ENCODE results near the gene TANC1.

TANC1 gene
- total RNA-seq = 0 to 4.7 (median 0.53) reads per million in 9 experiments

DNA sequence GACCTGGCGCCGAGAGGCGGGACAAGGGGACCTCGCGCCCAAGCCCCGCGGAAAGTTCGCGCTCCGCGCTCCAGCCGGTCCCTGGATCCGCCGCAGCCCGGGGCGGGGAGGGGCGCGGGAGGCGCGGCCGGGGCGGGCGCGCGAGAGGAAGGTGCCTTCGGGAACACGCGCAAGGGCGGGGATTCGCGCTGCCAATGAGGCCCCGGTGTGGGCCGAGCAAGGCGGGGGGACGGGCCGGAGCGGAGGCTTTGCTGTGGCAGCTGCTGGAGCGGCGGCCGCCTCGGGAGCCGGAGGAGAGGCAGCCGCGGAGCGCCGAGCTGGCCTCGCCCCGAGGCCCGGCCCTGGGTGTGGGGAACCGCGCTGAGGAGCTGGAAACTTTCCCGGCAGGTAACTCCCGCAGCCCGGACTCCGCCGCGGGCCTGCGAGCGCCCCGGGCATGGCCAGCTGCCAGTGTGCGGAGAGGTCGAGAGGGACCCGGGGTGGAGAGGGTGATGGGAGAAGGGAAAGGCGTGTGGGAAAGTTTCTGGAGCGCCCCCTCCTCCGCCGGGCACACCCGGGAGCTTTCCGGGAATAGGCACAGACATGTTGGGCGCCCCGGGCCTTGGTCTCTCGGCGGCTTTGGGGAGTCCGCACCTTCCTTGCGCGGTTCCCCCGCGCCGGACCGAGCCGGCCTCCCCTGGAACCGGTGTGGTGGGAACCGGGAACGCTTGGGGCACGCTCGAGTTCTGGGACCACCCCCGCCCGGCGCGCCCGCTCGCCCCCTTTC lies at the start of gene TANC1:
Gene TANC1 (plus strand): TSS at position 245 of the 766 bp plus-strand sequence. CDS start 97,271 bp downstream, outside the sequence.
- Mint-ChIP-seq H3K4me1 (ENCODE audit: low read depth in 2 of 2) (peaks cover 13 to 17% of the 10 kb centered on the region in 2 donors), H3K36me3 (ENCODE audit: insufficient read depth) (no peaks in the 10 kb centered on the region), H3K27ac (no peak within 1 kb of the TSS), H3K4me3 (peak within 1 kb of the TSS; percentile 64 to 90), H3K9me3 (no peaks in the 10 kb centered on the region), H3K27me3 (peaks cover 45 to 60% of the 10 kb centered on the region in 2 donors)
- ATAC-seq (replicated peaks) (peak; percentile 86), DNase-seq (peak in 2 of 3 experiments; percentile 32 to 41)

DNA sequence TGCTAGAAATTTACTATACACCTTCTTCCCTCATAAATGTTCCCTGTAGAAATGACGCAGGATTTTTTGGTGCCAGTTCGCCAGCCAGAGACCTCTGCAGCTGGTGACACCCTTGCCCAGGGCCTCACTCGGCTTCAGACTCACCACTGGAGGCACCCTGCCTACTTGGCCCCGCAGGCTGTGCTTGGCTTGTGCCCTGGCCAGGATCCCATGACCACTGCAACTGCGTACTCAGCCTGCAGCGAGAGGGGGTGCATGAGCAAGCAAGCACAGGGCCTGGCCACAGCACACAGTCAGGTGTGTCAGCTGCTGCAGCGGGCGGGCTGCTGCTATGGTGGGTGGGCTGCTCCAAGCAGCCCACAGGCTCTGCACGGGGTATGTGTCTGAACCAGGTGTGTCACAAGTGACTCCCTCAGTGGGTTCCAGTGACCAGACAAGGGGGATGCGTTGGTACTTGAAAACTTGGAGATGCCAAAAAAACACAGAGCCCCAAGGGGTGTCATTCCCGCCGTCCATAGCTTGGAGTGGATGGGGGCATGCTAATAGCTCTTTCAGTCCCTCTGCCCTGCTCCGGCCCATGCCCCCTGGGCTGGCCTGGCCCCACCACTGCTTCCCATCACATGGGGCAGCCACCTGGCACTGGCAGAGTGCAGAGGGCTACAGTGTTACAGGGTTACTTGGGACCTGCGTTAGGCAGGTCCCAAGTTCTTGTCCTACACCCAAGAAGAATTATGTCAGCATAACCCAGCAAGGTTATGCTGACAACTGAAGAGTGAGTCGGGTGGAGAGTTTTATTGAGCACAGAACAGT lies 46.6 kb upstream of the TANC1 start:
- ATAC-seq (replicated peaks) = no peak
- no peaks in the 10 kb centered on the region for H3K36me3 Mint-ChIP-seq (ENCODE audit: insufficient read depth)
- DNase-seq = no peak
- H3K4me1 Mint-ChIP-seq (ENCODE audit: low read depth in 2 of 2) = no peaks in the 10 kb centered on the region
- H3K9me3 Mint-ChIP-seq = no peaks in the 10 kb centered on the region
- no peak overlapping the region for H3K4me3 Mint-ChIP-seq
- peaks cover 11 to 19% of the 10 kb centered on the region in 2 donors for H3K27me3 Mint-ChIP-seq
- H3K27ac Mint-ChIP-seq = no peak overlapping the region

DNA sequence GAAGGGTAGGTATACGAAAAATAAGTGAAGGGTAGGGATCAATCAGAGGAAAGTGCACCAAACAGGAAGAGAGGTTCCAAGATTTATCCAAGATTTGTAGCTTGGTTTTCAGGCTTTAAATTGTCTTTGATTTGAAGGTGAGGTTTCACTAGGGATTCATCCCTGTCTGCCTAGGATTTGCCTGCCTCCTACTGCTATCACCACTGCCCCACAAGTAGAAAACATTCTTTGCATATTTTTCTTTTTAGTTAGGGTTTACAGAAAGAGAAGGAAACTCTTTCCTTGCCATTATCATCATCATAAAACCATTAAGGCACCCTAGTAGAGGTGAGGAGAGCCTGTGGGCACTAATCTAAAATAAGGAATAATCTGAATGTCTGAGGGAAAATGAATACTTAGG lies 45.8 kb upstream of the TANC1 start:
- Mint-ChIP-seq H3K9me3 (no peaks in the 10 kb centered on the region), H3K4me1 (ENCODE audit: low read depth in 2 of 2) (no peaks in the 10 kb centered on the region), H3K27me3 (peaks cover 12 to 19% of the 10 kb centered on the region in 2 donors), H3K4me3 (no peak overlapping the region), H3K36me3 (ENCODE audit: insufficient read depth) (no peaks in the 10 kb centered on the region), H3K27ac (no peak overlapping the region)
- ATAC-seq (replicated peaks) (no peak), DNase-seq (no peak)

DNA sequence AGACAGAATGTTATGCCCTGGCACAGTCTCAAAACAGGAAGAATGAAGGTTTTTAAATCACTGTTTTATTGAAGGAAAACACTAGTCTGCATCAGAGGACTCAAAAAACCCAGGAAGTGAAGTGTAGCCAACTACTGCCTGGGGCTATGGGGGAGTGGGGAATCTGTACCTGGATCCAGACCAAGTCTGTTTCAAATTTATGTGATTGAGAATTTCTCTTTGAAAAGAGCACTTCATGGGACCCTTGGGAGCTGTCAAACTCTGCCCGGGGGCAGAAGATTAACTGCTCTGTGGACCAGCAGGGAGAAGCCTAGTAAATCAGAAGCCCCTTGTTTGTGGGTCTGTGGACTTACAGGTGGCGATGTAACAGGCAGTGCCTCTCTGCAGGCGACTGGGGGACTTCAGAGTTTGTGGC lies 45.3 kb upstream of the TANC1 start:
- no peak overlapping the region for H3K27ac Mint-ChIP-seq
- no peak overlapping the region for H3K4me3 Mint-ChIP-seq
- H3K9me3 Mint-ChIP-seq = no peaks in the 10 kb centered on the region
- no peaks in the 10 kb centered on the region for H3K4me1 Mint-ChIP-seq (ENCODE audit: low read depth in 2 of 2)
- peaks cover 12 to 19% of the 10 kb centered on the region in 2 donors for H3K27me3 Mint-ChIP-seq
- no peak for ATAC-seq (replicated peaks)
- no peaks in the 10 kb centered on the region for H3K36me3 Mint-ChIP-seq (ENCODE audit: insufficient read depth)
- no peak for DNase-seq

DNA sequence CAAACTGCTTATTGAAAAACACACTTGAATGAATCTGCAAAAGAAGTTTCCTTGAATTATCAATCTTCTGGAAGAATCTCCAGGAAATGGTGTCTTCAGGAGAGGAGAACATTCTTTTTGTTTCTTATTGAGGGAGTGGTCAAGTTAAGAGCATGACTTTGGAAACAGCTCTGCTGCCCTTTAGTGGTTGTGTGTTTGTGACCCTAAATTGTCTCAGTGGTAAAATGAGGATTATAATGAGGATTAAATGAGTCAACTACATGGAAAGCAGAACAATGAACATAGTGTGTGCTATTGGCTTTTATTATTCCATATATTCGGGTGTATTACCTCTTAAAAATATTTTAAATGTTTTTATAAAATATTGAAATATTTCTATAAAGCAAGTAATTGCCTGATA lies 44.8 kb upstream of the TANC1 start:
- no peak overlapping the region for H3K27ac Mint-ChIP-seq
- DNase-seq = no peak
- no peaks in the 10 kb centered on the region for H3K36me3 Mint-ChIP-seq (ENCODE audit: insufficient read depth)
- H3K4me3 Mint-ChIP-seq = no peak overlapping the region
- H3K4me1 Mint-ChIP-seq (ENCODE audit: low read depth in 2 of 2) = no peaks in the 10 kb centered on the region
- no peak for ATAC-seq (replicated peaks)
- H3K27me3 Mint-ChIP-seq = peaks cover 12 to 19% of the 10 kb centered on the region in 2 donors
- no peaks in the 10 kb centered on the region for H3K9me3 Mint-ChIP-seq

DNA sequence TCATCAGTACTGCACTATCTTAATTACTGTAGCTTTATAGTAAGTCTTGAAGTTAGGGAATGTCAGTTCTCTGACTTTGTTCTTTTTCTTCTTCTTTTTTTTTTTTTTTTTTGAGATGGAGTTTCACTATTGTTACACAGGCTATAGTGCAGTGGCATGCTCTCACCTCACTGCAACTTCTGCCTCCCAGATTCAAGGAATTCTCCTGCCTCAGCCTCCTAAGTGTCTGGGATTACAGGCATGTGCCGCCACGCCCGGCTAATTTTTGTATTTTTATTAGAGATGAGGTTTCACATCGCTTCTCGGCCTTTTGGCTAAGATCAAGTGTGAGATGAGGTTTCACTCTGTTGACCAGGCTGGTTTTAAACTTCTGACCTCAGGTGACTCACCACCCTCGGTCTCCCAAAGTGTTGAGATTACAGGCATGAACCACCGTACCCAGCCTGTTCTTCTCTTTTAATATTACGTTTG lies 41.9 kb upstream of the TANC1 start:
- Mint-ChIP-seq H3K27ac (no peak overlapping the region), H3K36me3 (ENCODE audit: insufficient read depth) (no peaks in the 10 kb centered on the region), H3K4me3 (no peak overlapping the region), H3K9me3 (no peaks in the 10 kb centered on the region), H3K4me1 (ENCODE audit: low read depth in 2 of 2) (no peaks in the 10 kb centered on the region), H3K27me3 (peaks cover 19 to 20% of the 10 kb centered on the region in 2 donors)
- ATAC-seq (replicated peaks) = peak; percentile 39
- DNase-seq = no peak

DNA sequence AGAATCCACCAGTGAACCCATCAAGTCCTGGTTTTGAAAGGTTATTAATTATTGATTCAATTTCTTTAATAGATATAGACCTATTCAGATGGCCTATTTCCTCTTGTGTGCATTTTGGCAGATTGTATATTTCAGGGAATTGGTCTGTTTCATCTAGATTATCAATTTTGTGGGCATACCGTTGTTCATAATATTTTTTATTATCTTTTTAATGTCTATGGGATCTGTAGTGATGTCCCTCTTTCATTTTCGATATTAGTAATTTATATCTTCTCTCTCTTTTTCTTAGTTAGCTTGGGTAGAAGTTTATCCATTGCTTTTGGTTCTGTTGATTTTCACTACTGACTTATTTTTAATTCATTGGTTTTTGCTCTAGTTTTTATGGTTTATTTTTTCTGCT lies 39.9 kb upstream of the TANC1 start:
- Mint-ChIP-seq H3K36me3 (ENCODE audit: insufficient read depth) (no peaks in the 10 kb centered on the region), H3K27me3 (peaks cover 0 to 20% of the 10 kb centered on the region in 2 donors)

DNA sequence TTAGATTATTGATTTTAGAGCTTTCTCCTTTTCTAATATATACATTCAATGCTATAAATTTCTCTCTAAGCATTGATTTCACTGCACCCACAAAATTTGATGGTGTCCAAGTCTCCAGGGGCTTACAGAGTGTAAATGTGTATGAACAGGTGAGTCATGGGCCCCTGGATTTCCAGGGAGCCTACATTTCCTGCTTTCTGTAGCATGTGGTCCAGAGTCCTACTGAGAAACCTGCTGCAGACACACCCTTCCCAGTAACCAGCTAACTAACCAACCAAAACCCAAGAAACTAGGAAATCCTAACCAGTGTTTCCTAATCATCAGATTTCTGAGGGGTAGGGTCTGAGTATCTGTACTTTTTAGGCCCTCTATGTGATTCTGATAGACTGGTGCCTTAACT lies 39.5 kb upstream of the TANC1 start:
- Mint-ChIP-seq H3K4me1 (ENCODE audit: low read depth in 2 of 2) (peaks cover 0 to 2% of the 10 kb centered on the region in 2 donors), H3K27ac (no peak overlapping the region)
- no peak for DNase-seq

More for the DNA sequence above, 39.9 kb upstream of the TANC1 start:
- Mint-ChIP-seq H3K4me1 (ENCODE audit: low read depth in 2 of 2) (no peaks in the 10 kb centered on the region), H3K27ac (no peak overlapping the region), H3K9me3 (no peaks in the 10 kb centered on the region), H3K4me3 (no peak overlapping the region)
- ATAC-seq (replicated peaks) (no peak), DNase-seq (no peak)

DNA sequence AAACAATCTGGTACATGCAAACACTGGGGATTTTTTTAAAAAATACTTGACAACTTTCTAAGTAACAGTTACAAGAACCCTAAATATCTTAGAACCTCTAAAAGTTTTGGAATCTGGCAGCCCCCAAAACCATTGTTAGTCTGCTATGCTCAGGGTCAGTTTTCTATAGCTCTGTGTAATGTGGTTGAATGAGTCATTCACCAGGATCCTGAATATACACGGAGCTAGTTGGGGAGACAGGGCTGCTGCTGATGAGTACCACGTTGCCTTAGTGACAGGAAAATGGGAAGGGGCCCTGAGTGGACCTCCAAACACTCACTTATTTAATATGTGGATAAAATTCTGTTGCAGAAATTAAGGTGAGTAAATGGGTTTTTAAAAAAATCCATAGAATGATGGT lies 36.9 kb upstream of the TANC1 start:
- DNase-seq = no peak
- no peak overlapping the region for H3K27ac Mint-ChIP-seq
- no peak overlapping the region for H3K4me3 Mint-ChIP-seq
- H3K36me3 Mint-ChIP-seq (ENCODE audit: insufficient read depth) = no peaks in the 10 kb centered on the region
- H3K27me3 Mint-ChIP-seq = peaks cover 9 to 11% of the 10 kb centered on the region in 2 donors
- ATAC-seq (replicated peaks) = no peak
- H3K4me1 Mint-ChIP-seq (ENCODE audit: low read depth in 2 of 2) = peaks cover 0 to 10% of the 10 kb centered on the region in 2 donors
- H3K9me3 Mint-ChIP-seq = no peaks in the 10 kb centered on the region

More for the DNA sequence above, 39.5 kb upstream of the TANC1 start:
- Mint-ChIP-seq H3K27me3 (peaks cover 0 to 20% of the 10 kb centered on the region in 2 donors), H3K4me3 (no peak overlapping the region), H3K36me3 (ENCODE audit: insufficient read depth) (no peaks in the 10 kb centered on the region), H3K9me3 (no peaks in the 10 kb centered on the region)
- no peak for ATAC-seq (replicated peaks)

DNA sequence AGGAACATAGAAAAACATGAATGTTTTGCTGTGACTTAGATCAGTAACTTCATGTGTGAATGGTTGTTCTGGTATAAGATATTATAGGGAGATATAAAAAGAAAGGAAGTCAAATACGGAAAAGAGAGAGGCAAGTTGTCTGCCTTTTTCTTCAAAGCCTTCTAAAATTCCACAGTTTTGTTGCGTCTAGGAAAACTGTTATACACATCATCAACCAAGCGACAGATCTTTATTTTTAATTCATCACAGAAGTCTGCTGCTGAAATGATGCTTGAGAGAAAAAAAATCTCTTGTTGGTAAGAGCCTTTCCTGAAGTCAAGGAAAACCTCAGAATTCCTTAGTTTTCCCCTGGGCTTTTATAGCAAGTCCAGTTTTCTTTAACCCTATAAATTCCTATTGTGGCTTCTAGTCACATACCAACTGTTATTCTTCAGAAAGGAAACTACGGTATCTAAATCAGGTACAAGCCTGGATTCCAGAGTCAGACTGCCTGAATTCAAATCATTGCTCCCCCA lies 36.3 kb upstream of the TANC1 start:
- H3K9me3 Mint-ChIP-seq = no peaks in the 10 kb centered on the region
- H3K4me3 Mint-ChIP-seq = no peak overlapping the region
- H3K27me3 Mint-ChIP-seq = peaks cover 9 to 11% of the 10 kb centered on the region in 2 donors
- H3K36me3 Mint-ChIP-seq (ENCODE audit: insufficient read depth) = no peaks in the 10 kb centered on the region
- H3K4me1 Mint-ChIP-seq (ENCODE audit: low read depth in 2 of 2) = peaks cover 0 to 10% of the 10 kb centered on the region in 2 donors
- H3K27ac Mint-ChIP-seq = no peak overlapping the region
- ATAC-seq (replicated peaks) (no peak), DNase-seq (no peak)

DNA sequence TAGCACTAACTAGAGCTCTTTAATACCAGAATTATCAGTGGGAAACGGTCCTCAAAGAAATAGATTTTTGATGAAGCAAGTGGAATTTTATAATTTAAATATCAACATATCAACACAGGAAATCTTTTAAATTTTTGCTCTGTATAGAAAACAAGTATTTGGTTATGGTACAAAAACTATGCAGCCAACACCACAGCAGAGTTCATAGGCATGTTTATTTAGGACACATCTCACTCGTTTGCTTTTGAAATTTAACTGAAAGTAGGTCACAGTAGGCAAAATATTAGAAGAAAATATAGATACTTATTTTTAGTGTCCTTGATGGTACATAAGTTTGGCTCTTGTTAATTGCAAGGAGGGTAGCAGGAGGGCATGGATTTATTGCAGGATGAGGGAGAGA lies 34.3 kb upstream of the TANC1 start:
- Mint-ChIP-seq H3K4me3 (no peak overlapping the region), H3K4me1 (ENCODE audit: low read depth in 2 of 2) (peaks cover 0 to 10% of the 10 kb centered on the region in 2 donors), H3K27ac (no peak overlapping the region), H3K27me3 (peaks cover 9 to 10% of the 10 kb centered on the region in 2 donors), H3K9me3 (no peaks in the 10 kb centered on the region), H3K36me3 (ENCODE audit: insufficient read depth) (no peaks in the 10 kb centered on the region)
- DNase-seq (no peak), ATAC-seq (replicated peaks) (no peak)

DNA sequence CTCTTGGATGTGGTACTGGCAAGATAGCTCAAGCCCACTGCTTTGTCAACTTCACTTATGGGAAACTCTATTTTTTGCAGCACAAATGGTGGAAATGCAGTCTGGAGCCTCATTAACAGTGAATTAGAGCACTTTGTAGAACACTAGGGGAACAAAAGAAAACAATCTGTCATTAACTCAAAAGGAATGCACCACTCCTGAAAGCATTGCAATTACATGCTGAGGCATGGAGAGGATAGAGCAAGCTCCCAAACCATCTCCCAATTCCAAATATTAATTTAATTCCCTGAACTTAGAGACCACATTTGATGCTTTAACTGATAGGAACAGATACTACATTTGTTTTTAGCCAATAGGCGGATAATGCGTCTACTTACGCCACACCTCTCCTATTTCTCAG lies 32.8 kb upstream of the TANC1 start:
- H3K4me3 Mint-ChIP-seq = no peak overlapping the region
- H3K9me3 Mint-ChIP-seq = no peaks in the 10 kb centered on the region
- ATAC-seq (replicated peaks) (no peak), DNase-seq (no peak)
- H3K4me1 Mint-ChIP-seq (ENCODE audit: low read depth in 2 of 2) = peaks cover 0 to 10% of the 10 kb centered on the region in 2 donors
- no peaks in the 10 kb centered on the region for H3K36me3 Mint-ChIP-seq (ENCODE audit: insufficient read depth)
- H3K27me3 Mint-ChIP-seq = peaks cover 6 to 9% of the 10 kb centered on the region in 2 donors
- H3K27ac Mint-ChIP-seq = no peak overlapping the region

DNA sequence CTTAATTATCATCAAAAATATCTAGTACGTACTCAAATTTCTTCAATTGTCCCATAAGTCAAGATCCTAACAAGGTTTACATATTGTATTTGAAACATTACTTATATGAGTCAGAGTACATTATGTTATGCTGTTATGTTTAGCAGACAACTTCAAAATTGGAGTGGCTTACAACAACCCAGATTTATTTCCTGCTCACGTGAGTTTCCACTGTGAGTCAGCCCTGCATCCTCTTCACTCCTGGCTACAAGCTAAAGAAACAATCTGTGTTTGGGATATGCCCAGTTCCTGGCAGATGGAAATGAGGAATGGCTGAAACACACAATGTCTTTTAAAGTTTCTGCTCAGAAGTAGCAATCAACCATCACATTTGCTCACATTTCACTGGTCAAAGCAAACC lies 31.5 kb upstream of the TANC1 start:
- no peak for DNase-seq
- H3K36me3 Mint-ChIP-seq (ENCODE audit: insufficient read depth) = no peaks in the 10 kb centered on the region
- H3K27me3 Mint-ChIP-seq = peaks cover 9 to 13% of the 10 kb centered on the region in 2 donors
- no peak overlapping the region for H3K27ac Mint-ChIP-seq
- H3K4me3 Mint-ChIP-seq = no peak overlapping the region
- H3K9me3 Mint-ChIP-seq = no peaks in the 10 kb centered on the region
- ATAC-seq (replicated peaks) = no peak
- peaks cover 0 to 10% of the 10 kb centered on the region in 2 donors for H3K4me1 Mint-ChIP-seq (ENCODE audit: low read depth in 2 of 2)
